A673 (cell line): ENCODE results near the gene ZNF74.
"Not testable (repeated sequence)": the region's sequence is repeated elsewhere in the genome, so short reads cannot be mapped to it uniquely, and the experiment has no call there.

Experiments used
- CTCF ChIP-seq: fragments of 300-800, 200-600 bp; sonication (generic); conservative IDR thresholded peaks from 2 replicates; pipeline ENCODE4 v1.5.1; 2017; ENCODE audit warnings: low read depth, mild to moderate bottlenecking, antibody characterized with exemption, low read length, moderate library complexity, mixed read lengths
- EZH2 ChIP-seq: fragments of 200-600 bp; sonication (generic); IDR thresholded peaks from 2 replicates; pipeline ENCODE4 v1.6.1; 2017; ENCODE audit warnings: borderline replicate concordance, low read depth, mild to moderate bottlenecking, mixed read lengths, antibody characterized with exemption, low read length; ENCODE audit not compliant: poor library complexity, severe bottlenecking

GRCh38 chr22:20374130-20374529, 19.8 kb upstream of the ZNF74 start:
- not testable (repeated sequence) for TF ChIP-seq CTCF, EZH2
